ENCODE measurements around the gene PROCR.
"Not testable (repeated sequence)": the region's sequence is repeated elsewhere in the genome, so short reads cannot be mapped to it uniquely, and the experiment has no call there.

The PROCR gene

GRCh38 chr20:35180266-35180665 is 8.4 kb downstream of the PROCR start:
- Histone ChIP-seq H3K27me3 (ENCODE audit: insufficient read depth, poor library complexity, severe bottlenecking) (no peaks in the 10 kb centered on the region), H3K4me3 (replicated peaks; ENCODE audit: insufficient read depth, low read length) (no peak overlapping the region), H3K27ac (replicated peaks) (no peak overlapping the region)
- DNase-seq (ENCODE audit: low read depth in 1 of 2, low spot score in 1 of 2): no peak
- TF ChIP-seq CTCF (IDR thresholded peaks at IDR 0.05; ENCODE audit: insufficient read depth, low read length) (no peak), SPI1 (IDR thresholded peaks at IDR 0.05; ENCODE audit: borderline replicate concordance, low read depth) (no peak), GABPA (IDR thresholded peaks at IDR 0.05; ENCODE audit: low read depth) (no peak), REST (IDR thresholded peaks at IDR 0.05; ENCODE audit: insufficient replicate concordance, low read depth) (no peak), POLR2AphosphoS5 (IDR thresholded peaks at IDR 0.05; ENCODE audit: low read depth) (no peak)

- Histone ChIP-seq H3K4me3 (replicated peaks; ENCODE audit: insufficient read depth, low read length) (no peak overlapping the region), H3K27ac (replicated peaks) (no peak overlapping the region), H3K27me3 (ENCODE audit: insufficient read depth, poor library complexity, severe bottlenecking) (no peaks in the 10 kb centered on the region)
- TF ChIP-seq GABPA (IDR thresholded peaks at IDR 0.05; ENCODE audit: low read depth): no peak
- no peak for TF ChIP-seq SPI1 (IDR thresholded peaks at IDR 0.05; ENCODE audit: borderline replicate concordance, low read depth)
- no peak for TF ChIP-seq POLR2AphosphoS5 (IDR thresholded peaks at IDR 0.05; ENCODE audit: low read depth)
- no peak for TF ChIP-seq CTCF (IDR thresholded peaks at IDR 0.05; ENCODE audit: insufficient read depth, low read length)
- TF ChIP-seq REST (IDR thresholded peaks at IDR 0.05; ENCODE audit: insufficient replicate concordance, low read depth): no peak
- no peak for DNase-seq (ENCODE audit: low read depth in 1 of 2, low spot score in 1 of 2)
Observed at GRCh38 chr20:35181731-35182130, 9.9 kb downstream of the PROCR start.

GRCh38 chr20:35186691-35187289 is 14.9 kb downstream of the PROCR start:
- H3K27me3 ChIP-seq (ENCODE audit: insufficient read depth, poor library complexity, severe bottlenecking); DNase-seq (ENCODE audit: low read depth in 1 of 2, low spot score in 1 of 2); H3K27ac ChIP-seq (replicated peaks); H3K4me3 ChIP-seq (replicated peaks; ENCODE audit: insufficient read depth, low read length): not testable (repeated sequence)

- no peaks in the 10 kb centered on the region for H3K27me3 ChIP-seq (ENCODE audit: insufficient read depth, poor library complexity, severe bottlenecking)
- DNase-seq (ENCODE audit: low read depth in 1 of 2, low spot score in 1 of 2): no peak
- H3K4me3 ChIP-seq (replicated peaks; ENCODE audit: insufficient read depth, low read length): no peak overlapping the region
Observed at GRCh38 chr20:35187584-35188190, 15.8 kb downstream of the PROCR start.

More at GRCh38 chr20:35187584-35188190, 15.8 kb downstream of the PROCR start:
- no peak for TF ChIP-seq SPI1 (IDR thresholded peaks at IDR 0.05; ENCODE audit: borderline replicate concordance, low read depth)
- TF ChIP-seq CTCF (IDR thresholded peaks at IDR 0.05; ENCODE audit: insufficient read depth, low read length): no peak
- TF ChIP-seq GABPA (IDR thresholded peaks at IDR 0.05; ENCODE audit: low read depth): no peak
- no peak for TF ChIP-seq REST (IDR thresholded peaks at IDR 0.05; ENCODE audit: insufficient replicate concordance, low read depth)
- TF ChIP-seq POLR2AphosphoS5 (IDR thresholded peaks at IDR 0.05; ENCODE audit: low read depth): no peak
- no peak overlapping the region for H3K27ac ChIP-seq (replicated peaks)

All from HL-60 (cell line).